GM18508 (cell line): ENCODE results near the gene CAD.
"Not testable (repeated sequence)": the region's sequence is repeated elsewhere in the genome, so short reads cannot be mapped to it uniquely, and the experiment has no call there.

Experiments used
- ATAC-seq: cut with Tn5 transposase; IDR thresholded peaks from one replicate; pipeline ENCODE4 v1.9.1; 2021; ENCODE audit warnings: moderate number of reproducible peaks; ENCODE audit not compliant: insufficient read depth, unreplicated experiment

CAD gene

DNA sequence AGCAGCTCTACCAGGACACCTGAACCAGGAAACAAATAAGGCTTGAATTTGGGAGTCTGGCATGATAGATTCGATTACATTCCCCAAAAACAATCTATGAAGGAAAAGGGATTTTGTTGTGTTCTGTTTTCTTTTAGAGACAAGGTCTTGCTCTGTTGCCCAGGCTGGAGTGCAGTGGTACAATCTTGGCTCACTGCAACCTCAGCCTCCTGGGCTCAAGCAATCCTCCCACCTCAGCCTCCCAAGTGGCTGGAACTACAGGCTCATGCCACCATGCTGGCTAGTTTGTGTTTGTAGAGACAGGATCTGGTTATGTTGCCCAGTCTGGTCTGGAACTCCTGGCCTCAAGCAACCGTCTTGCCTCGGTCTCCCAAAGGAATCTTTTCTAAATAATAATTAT is 19.1 kb upstream of the CAD start:
- ATAC-seq = not testable (repeated sequence)

GRCh38 chr2:27198627-27199026 is 18.5 kb upstream of the CAD start:
- no peak for ATAC-seq

GRCh38 chr2:27199241-27199640 is 17.9 kb upstream of the CAD start:
- no peak for ATAC-seq

- ATAC-seq = no peak
Measured at GRCh38 chr2:27201675-27202074, 15.5 kb upstream of the CAD start.

DNA sequence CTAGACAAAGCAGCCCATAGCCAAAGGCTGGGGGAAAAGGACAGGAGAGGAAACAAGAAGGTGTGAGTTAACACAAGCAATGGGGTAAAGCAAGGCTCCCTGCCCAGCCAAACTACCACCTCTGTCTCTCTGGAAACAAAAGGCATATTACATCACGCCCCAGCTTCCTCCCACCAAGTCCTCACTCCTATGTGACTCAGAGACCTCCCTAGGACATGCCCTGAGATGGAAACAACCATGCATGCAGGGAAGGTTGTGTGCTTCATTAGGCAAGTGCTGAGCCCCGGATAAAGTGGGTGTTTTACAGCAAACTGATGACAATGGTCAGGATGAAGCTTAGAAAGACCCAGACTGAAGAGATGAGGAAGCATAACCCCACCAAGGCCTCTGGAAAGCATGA is 14.3 kb upstream of the CAD start:
- ATAC-seq = no peak

- ATAC-seq = no peak
Measured at GRCh38 chr2:27203741-27204140, 13.4 kb upstream of the CAD start.

DNA sequence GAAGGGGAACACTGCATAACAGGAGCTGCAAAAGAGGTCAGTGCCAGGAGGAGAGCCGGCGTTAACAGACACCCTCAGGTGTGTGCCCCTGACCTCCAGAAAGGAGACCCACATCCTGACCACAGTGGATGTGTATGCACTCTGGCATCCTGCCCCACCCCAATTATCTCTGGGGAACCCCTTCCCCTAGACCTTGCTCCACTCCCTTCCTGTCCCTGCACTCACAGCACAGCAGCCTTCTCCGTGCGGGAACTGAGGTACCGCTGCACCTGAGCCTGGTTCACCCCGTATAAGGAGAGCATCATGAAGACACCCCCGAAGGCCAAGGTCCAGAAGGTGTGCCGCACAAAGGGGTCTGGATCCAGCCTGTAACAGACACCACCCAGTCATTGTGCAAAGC is 12.6 kb upstream of the CAD start:
- ATAC-seq = no peak

DNA sequence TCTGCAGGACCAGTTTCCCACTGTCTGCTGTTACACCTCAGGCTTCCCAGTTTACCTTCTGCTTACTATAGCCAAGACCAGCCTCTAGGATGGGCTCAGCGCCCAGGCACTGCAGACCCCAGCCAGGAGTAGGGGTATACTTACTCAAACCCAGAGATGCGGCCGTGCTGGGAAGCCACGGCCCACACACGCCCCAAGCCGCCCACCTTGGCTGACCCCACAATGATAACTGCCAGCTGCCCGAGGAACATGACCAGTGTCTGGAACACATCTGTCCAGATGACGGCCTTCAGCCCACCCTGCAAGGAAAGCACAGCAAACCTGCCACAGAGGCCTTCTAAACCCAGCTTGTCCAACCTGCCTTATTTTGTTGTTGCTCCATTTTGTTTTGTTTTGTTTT is 12.0 kb upstream of the CAD start:
- no peak for ATAC-seq

DNA sequence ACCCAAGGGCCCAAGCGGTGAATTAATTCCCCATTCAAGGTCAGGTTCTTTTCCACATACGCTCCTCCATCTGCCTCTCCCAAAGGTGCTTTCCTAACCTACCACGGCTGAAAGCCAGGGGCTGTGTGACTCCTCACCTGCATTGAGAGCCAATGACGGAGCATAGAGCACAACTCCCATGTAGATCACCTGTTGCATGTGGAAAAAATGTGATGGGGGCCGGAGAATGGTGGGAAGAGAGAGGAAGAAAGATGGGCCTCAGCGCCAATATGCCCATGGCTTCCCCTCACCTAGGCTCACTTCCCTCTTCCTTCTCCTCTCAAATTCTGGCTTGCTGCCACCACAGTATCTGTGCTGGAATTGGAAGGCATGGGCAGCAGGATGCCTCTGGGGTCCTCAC is 10.8 kb upstream of the CAD start:
- ATAC-seq = no peak

GRCh38 chr2:27208486-27209050 is 8.6 kb upstream of the CAD start:
- no peak for ATAC-seq

- ATAC-seq = no peak
Measured at GRCh38 chr2:27209621-27210401, 7.4 kb upstream of the CAD start.

DNA sequence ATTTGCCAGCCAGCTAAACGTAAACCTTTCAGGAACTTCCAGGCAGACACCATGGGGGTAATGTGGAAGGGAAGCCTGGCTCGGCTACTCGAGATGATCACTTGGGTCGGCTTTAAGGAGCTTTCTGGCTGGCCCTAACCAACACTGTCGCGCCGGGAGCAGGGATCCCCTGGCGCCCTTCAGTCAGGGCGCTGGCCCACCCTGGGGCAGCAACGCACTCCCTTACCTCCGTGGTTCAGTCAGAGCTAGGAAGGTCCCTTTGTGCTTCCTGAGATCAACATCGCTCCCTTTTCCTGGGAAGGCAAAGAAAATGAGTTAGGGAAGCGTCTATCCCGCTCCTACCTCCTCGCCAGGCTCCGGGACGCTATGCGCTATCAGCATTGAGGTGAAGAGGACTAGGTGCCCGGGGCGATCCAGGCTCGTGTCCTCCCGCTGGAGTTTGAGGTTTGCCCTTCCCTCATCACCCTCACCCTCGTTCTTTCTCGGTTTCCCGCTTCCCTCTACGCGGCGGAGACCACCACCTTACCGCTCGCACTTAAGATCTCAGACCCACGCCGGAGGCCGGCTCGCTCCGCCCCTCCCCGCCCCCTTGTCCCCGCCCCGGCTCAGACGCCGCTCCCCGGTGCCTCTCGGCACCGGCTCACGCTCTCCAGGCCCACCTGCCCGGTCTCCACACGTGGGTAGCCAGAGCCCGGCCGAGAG is 5.8 kb upstream of the CAD start:
- no peak for ATAC-seq

DNA sequence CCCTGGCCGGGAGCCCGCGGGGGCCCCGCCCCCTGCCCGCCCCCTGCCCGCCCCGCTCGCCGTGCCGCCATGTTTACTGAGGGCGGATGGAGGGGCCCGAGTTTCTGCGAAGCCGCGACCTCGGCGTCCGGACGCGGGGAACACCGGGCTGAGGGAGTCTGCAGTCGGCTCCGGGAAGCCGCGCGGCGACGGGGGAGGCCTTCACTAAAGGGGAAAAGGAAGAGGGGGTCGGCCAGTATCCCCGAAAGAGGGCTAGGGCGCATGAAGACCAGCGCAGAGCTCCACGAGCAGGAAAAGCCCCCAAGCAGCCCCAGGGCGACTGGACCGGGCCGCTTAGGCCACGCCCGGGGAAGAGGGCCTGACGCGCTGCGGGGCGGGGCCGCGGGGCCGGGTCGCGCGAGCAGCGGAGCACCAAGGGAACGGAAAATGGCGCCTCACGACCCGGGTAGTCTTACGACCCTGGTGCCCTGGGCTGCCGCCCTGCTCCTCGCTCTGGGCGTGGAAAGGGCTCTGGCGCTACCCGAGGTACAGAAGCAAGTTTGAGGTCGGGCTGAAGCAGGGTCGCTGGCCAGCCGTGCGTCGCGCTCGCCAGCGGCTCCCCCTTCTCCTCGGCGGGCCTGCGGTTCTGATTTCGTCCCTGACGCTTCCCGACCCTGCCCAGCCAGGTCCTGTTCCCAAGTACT is 5.1 kb upstream of the CAD start, which contains the start of the genes ATRAID and SLC5A6:
ATRAID (plus strand) TSS at position 99 of the 683 bp plus-strand sequence; CDS start at position 427, 328 bp downstream.
SLC5A6 (minus strand) TSS at position 326 of the 683 bp plus-strand sequence. CDS start 4,618 bp downstream, outside the sequence.
- ATAC-seq = no peak

DNA sequence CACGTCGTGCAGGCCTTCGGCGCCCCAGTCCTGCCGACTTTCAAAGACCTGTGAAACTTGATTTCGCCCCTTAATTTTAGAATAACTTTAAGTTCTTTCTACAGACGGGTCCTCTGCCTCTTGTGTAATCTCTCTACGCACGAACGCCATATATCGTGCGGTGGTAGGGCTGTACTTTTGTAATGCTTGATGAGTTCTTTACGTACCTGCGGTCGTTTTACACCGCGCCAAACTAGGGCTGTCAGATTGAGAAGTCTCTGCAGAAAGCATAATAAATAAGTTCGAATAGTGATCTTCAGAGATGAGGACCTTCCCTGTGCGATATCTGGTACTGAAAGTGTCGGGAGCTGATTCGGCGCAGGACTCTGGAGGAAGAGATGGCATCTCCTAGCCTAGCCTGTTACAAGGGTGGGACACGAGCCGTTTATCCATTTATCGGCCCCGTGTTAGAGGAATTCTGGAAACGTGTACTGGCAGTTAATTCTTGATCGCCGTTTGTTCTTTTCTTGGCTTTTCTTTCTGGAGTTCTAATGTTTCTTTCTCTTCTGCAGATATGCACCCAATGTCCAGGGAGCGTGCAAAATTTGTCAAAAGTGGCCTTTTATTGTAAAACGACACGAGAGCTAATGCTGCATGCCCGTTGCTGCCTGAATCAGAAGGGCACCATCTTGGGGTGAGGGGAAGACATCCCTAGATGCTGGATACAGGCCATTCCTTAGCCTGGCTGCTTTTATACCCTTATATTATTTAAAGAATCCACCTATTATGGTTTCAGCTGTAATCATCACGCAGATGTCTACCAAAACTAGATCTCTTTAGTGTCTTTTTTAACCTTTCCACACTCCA is 4.3 kb upstream of the CAD start:
- no peak for ATAC-seq

DNA sequence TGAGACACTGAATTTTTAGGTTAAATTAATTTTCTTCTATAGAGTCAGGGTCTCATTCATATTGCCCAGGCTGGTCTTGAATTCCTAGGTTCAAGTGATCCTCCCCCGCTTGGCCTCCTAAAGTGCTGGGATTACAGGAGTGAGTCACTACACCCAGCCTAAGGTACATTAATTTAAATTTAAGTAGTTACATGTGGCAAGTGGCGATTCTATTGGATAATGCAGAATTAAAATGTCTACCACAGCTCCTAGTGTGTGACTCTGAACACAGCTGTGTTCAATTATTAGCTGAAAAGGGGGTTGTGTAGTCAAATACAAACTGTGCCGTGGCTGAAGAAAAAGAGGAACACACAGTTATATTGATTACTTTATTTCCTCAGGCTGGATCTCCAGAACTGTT is 2.2 kb upstream of the CAD start:
- ATAC-seq = no peak

DNA sequence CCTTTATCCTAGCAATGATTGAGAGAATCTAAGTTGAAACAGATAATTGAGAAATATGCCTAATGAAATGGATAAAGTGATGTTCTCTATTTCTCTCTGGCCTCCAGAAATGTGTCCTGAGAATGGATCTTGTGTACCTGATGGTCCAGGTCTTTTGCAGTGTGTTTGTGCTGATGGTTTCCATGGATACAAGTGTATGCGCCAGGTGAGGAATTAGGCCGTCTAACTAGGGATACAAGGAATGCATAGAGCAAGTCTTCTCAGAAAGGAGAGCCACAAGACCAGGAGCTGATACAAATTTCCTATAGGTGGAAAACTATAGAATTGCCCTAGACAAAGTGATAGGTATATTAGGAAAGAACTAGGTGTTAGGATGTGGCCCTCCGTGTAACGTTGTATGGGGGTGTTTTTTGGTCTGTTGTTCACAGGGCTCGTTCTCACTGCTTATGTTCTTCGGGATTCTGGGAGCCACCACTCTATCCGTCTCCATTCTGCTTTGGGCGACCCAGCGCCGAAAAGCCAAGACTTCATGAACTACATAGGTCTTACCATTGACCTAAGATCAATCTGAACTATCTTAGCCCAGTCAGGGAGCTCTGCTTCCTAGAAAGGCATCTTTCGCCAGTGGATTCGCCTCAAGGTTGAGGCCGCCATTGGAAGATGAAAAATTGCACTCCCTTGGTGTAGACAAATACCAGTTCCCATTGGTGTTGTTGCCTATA is 592 bp upstream of the CAD start:
- no peak for ATAC-seq

DNA sequence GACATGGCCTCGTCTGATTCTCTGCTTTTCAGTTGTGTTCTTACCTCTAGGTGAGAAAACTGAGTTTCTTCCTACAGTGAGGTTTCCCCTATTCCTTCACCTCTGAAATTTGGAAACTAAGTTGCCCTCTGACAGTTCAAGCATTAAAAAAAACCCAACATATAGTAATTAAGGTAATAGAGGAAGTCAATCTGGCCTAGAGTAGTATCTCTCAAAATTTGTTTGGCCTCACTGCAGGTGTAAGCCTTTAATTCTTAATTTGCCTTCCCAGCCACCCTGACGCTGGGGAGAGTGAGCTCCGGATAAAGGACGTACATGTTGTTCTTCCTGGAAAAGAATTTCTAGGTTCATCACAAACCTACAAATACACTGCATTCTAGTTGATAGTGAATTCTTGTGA is 1.4 kb downstream of the CAD start:
- ATAC-seq = no peak

GRCh38 chr2:27219091-27219490 is 1.9 kb downstream of the CAD start:
- ATAC-seq = no peak

GRCh38 chr2:27220091-27220490 is 2.9 kb downstream of the CAD start:
- no peak for ATAC-seq
